GM12874 (cell line): ENCODE measurements around the gene MICAL3.

ENCODE experiments used
- CTCF ChIP-seq: IDR thresholded peaks from 2 replicates; pipeline ENCODE4 v1.5.1; 2011; ENCODE audit warnings: low read depth, mild to moderate bottlenecking, control low read depth, low read length, moderate library complexity; ENCODE audit not compliant: insufficient read depth

Gene MICAL3

GRCh38 chr22:18031695-18032454, 7.5 kb upstream of the MICAL3 start:
- no peak for TF ChIP-seq CTCF

- no peak for TF ChIP-seq CTCF
These were observed 5.4 kb upstream of the MICAL3 start for GRCh38 chr22:18029686-18030267.

- no peak for TF ChIP-seq CTCF
These were observed 4.6 kb upstream of the MICAL3 start for GRCh38 chr22:18028817-18029527.

GRCh38 chr22:18024956-18025720, 777 bp upstream of the MICAL3 start:
- TF ChIP-seq CTCF, result no peak

GRCh38 chr22:18023509-18024275, 669 bp downstream of the MICAL3 start:
- 0 out of 2 replicates have a peak, but pooled peaks have one; percentile 3 for TF ChIP-seq CTCF

GRCh38 chr22:18022876-18023275, 1.5 kb downstream of the MICAL3 start:
- no peak for TF ChIP-seq CTCF
